RPMI8226 (cell line): ENCODE results near the gene SEC23A.
"Not testable (repeated sequence)": the region's sequence is repeated elsewhere in the genome, so short reads cannot be mapped to it uniquely, and the experiment has no call there.

ENCODE experiments used
- DNase-seq: peaks from one replicate; pipeline ENCODE4 v3.0.0-alpha.2; 2015

Gene SEC23A

DNA sequence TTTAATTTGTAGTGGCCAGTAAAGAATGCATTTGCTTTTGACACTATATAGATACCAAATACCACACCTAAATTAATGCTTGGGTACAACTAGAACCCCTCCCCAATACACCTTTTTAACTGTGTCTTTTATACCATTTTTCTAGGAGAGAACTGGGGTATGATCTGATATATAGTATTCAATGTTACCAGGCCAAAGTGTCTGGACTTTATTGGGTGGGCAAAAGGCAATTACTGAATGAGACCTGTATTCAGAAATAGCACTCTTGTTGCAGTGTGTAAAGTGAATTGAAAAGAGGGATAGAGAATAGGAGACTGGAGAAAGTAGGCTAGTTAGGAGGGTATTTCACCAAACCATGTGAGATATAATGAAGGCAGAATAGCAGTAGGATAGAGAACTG is 74.4 kb downstream of the SEC23A start:
- DNase-seq, result no peak

DNA sequence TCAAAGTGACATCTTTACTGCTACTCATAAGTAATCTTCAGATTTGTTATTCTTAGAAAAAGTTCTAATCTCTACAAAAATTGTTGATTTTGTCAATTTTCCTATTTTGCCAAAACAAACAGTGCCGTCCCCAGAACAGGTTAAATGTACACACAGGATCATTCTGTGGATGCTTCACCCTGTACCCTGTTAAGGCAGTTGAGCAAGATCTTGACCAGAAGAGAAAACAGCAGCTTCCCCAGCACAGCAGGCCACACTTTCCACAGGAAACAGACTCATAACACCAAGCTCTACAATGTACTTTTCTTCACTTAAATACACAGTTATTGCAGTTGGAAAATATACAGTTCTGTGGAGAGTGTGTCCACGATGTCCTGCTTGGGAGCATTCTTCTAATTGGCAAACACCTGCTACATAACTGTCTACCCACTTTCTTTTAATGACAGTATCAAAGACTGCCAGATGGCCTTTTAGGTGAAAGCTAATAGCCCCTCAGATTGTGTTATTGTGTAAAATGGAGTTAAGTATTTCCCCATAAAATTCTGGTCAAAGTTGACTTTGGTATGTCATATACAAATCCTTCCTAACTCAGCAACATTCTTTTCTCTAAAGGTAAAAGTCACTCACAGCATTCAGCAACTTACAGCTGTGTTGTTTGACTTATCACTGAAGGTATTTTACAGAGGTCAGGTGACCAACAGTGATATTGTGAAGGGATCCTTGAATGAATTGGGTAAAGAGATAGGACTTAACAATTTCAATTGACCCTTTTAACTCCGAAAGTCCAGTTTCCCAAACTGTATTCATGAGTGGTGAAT is 77.0 kb downstream of the SEC23A start:
- no peak for DNase-seq

DNA sequence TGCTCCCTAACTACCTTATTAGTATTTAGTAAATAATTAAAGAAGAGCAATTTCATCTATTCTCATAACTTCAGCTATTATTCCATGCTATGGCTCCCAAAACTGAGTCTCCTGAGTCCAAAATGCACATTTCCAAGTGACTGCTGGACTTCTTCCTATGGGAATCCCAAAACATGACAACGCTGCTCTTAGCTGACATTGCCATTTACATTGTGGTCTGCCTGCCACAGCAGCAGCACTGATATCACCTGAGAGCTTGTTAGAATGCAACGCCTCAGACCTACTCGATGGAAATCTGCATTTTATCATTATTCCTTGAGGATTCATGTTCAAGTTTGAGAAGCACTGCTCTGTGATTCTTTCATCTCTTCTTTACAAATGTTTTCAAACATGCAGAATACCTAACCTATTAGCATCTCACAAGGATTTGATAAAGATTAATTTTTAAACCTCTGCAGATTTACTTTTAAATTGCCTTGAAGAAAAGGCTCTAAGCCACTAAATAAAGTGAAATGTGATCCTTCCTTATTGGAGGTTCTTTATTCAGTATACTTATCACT is 77.7 kb downstream of the SEC23A start:
- DNase-seq, result no peak

DNA sequence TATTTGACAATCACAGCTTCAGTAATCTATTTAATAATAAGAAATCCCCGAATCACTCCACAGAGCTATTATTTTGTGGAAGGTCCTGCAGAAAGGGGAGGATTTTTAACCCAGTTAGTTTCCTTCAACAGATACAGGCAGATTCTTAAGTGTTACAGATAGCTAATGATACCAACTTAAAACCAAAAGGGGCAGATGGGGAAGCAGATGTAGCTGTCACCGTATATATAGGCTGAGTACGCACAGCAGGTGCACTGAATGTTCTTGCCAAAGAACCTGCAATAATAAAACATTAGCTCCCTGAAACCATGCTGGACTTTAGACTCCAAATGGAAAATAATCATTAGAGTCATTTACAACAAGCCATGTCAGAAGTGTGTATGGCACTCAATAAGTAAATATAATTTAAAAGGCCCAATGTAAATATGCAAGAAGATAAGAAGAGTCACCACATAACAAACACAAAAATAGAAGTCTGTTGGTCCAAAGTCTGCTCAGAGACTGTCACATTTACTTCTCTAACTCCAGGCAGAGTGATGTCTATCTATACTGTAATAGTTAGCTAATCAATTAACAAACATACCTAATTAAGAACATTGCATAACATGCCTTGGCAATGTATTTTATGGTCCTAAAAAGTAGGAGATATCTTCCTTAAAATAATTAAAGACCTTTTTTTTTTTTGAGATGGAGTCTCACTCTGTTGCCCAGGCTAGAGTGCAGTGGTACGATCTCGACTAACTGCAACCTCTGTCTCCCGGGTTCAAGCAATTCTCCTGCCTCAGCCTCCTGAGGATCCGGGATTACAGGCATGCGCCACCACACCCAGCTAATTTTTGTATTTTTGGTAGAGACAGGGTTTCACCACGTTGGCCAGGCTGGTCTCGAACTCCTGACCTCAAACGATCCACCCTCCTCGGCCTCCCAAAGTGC is 78.8 kb downstream of the SEC23A start:
- no peak for DNase-seq

DNA sequence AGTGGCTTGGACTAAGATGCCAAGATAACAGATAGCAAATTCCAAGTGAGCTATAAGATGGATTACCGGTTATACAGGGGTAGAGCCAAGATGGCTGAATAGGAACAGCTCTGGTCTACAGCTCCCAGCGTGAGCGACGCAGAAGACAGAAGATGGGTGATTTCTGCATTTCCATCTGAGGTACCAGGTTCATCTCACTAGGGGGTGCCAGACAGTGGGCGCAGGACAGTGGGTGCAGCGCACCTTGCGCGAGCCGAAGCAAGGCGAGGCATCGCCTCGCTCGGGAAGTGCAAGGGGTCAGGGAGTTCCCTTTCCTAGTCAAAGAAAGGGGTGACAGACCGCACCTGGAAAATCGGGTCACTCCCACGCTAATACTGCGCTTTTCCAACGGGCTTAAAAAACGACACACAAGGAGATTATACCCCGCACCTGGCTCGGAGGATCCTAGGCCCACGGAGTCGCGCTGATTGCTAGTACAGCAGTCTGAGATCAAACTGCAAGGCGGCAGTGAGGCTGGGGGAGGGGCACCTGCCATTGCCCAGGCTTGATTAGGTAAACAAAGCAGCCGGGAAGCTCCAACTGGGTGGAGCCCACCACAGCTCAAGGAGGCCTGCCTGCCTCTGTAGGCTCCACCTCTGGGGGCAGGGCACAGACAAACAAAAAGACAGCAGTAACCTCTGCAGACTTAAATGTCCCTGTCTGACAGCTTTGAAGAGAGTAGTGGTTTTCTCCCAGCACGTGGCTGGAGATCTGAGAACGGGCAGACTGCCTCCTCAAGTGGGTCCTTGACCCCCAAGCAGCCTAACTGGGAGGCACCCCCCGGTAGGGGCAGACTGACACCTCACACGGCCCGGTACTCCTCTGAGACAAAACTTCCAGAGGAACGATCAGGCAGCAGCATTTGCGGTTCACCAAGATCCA is 85.7 kb downstream of the SEC23A start:
- not testable (repeated sequence) for DNase-seq

DNA sequence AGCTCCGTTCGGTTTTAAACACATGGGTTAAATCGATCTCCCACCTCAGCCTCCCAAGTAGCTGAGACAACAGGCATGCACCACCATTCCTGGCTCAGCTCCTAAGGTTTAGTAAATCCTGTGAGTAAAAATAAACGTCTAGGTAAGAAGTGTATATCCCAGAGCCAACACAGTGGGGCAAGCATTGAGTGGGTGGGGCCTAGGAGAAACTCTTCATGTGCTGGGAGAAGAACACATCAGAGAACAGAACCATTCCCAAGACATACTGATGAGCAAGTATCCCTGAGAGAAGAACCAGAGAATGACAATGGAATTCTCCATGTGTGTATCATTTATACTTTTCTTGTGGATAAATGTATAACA is 86.3 kb downstream of the SEC23A start:
- DNase-seq, result no peak

DNA sequence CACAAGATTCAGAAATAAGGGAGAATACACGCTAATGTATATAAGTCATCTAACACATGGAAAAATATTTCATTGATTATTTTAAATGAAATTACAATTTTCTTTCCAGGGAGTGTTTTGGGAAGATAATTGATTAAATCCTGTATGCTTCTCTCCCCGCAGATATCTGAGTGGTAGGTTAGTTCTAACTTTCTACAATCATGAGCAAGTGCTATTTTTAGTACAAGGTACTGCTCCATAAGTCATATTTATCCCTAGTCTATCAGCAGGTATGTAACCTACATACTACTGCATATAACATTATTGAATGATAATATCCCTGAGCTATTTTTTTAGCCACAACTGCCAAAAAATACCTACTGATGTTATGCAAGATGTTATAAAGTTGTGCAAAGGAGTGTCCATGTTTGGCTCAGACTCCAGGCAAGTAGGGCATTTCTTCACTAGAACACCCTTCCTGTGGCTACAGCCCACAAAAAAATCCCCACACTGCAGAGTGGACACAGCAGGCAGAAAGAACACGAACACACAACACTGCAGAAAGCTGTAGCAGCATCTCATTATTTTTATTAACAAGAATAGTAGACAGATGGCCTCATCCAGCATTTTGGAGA is 87.0 kb downstream of the SEC23A start:
- DNase-seq, result no peak

DNA sequence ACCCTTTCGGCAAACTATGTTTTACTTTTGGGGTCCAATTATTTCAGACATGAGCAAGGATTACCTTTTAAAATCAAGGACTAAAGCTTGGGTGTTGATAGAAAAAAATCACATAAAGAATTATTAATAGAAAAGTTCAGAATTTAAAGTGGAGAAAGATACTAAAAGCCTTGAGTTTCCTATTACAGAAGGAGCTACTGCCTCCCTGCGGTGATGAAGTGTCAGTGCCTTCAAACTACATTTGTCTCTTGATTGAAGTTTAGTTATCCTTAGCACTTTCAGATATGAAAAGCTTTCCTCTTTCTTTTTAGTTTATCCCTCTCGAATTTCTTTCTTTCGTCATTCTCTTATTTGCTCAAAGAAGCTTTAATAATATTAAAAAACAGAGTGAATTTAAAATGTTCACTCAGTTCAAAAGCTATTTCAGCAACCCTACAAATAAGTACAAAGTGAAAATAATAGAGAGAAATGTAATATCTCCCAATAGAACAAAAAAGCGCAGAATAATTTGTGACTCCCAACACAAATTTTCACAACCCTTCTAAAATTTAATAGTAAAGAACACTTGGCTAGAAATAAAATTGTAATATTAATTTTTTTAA is 87.6 kb downstream of the SEC23A start:
- DNase-seq, result peak; percentile 43

DNA sequence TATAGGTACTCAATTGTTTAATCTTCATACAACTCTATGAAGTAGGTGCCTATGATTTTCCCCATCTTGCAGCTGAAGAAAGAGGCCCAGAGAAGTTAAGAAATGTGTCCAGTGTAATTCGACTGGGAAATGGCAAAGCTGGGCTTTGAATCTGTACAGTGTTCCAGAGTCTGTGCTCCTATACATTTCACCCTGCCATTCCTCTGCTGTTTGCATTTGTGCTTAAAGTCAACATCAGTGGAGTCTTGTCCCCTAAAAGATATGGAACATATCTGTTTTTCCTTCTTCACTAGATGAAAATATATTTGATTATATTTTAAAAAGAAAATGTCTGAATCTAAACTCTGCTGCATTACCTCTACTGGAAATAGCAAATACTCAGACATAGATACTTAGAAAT is 88.6 kb downstream of the SEC23A start:
- DNase-seq, result no peak

DNA sequence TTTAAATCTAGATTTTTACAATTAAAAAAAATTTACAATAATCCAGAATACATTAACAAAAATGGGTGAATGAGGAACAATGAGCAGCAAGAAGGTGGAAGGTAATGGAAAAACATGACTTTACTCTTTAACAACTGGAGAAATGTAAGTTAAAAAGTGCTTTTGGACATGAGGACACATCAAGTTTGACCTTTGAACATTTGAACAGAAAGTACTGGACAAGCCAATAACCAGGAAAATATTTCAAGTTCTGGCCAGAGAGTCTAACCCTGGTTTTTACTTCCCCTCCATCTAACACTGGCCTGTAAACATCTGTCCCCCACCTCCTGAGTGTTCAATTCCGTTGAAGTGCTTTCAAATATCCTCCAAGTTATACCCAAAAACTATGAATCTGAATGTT is 94.1 kb downstream of the SEC23A start:
- DNase-seq, result not testable (repeated sequence)

DNA sequence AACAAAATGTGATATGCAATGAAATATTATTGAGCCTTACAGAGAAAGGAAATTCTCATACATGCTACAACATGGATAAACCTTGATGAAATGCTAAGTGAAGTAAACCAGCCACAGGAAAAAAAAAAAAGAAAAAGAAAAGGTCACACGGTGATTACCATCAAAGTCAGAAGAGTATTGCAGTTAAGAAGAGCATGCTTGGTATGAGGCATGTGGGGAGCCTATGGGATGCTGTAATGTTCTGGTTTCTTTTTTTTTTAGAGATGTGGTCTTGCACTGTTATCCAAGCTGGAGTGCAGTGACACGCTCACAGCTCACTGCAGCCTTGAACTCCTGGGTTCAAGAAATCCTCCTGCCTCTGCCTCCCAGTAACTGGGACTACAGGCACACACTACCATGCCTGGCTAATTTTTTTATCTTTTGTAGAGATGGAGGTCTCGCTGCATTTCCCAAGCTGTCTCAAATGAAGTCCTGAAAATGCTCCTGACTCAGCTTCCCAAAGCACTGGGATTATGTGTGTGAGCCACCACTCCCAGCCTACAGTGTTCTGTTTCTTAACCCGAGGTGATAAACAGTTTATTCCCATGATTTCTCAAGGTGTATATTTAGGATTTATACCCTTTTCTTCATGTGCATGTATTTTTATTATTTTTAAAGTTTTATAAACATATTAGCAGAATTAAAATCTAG is 96.2 kb downstream of the SEC23A start:
- DNase-seq, result no peak

DNA sequence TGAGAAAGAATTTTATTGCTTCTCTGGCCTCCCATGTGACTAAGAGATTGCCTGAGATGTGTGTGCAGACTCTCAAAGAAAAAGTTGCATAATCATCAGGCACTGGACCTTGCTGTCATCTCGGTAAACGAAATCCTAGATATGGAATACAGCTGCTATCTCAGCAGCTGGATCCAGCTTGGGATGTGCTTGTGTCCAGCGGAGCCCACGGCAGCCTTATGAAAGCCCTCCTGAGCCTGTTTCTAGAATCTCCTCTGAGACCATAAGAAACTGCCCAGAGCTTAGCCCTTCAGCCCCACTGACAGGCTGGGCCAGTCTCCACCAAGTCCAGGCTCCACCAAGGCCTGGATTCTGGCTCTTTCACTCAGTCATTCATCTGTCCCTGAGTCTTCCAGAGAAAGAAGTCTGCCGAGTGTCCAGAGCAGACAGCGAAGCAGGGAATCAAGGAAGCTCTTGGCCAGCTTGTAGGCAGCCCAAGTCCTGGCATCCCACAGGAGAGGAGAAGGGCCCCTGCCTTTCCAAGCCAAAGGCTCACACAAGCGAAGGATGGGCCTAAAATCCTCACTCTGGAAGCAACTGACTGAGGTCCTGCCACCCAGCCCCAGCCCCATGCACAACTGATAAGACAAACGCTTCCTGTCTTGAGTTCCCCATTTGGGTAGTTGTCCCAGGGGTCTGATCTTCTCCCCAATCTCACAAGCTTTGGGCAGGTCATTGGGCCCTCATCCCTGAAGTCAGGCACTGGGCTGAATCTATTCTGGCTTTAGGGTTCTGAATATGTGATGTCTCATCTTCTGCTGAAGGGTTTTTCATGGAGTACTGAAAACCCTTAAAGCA is 97.8 kb downstream of the SEC23A start:
- no peak for DNase-seq

DNA sequence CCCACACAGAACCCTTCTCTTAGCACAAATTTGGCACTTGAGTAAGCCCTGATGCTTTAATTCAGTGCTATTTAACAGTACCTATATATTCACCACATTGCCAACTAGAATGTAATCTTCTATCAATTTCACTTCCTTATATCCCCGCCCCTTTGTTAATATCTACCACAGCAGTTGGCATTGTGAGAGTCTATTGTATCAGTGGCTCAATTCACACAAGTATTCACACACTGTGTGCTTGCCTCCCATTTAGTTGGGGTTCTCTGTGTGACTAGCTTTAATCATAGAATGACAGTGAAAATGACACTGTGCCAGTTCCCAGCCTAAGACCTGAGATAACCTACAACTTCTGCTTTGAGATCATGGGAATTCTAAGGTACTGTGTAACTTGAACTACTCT is 103.1 kb downstream of the SEC23A start:
- no peak for DNase-seq

DNA sequence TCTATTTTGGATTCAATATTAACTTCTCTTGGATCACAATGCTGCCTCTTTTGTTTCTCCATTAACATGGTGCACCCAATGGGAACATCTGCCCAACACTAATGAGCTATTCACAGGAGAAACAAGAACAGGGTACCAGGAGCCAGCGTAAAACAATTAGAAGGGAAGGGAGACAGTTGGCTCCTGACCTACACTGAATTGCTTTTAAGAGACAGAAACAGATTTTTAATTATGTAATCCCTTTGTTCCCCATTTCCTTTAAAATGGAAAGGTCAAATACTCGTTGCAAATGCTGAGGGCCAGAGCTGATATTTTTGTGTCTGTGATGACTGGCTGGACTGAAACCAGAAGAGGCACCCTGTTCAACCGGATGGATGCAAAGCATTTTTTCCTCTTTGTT is 108.3 kb downstream of the SEC23A start:
- no peak for DNase-seq

DNA sequence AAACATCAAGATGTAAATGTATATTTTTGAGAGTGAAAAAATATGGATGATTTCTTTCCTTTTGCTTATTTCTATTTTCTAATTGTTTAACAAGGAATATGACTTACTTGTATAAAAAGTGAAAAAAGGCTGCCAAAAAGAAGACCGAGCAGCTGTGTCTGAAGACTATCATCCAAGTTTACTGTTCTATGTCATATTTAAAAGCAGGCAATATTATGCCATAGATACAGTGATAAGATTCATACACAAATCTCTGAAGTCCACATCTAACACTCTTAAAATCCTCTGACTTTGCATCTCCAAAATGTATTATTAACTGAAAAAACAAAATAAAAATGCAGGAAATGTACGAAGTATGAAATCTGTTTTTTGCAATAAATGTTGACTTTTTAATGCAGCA is 109.1 kb downstream of the SEC23A start:
- no peak for DNase-seq

DNA sequence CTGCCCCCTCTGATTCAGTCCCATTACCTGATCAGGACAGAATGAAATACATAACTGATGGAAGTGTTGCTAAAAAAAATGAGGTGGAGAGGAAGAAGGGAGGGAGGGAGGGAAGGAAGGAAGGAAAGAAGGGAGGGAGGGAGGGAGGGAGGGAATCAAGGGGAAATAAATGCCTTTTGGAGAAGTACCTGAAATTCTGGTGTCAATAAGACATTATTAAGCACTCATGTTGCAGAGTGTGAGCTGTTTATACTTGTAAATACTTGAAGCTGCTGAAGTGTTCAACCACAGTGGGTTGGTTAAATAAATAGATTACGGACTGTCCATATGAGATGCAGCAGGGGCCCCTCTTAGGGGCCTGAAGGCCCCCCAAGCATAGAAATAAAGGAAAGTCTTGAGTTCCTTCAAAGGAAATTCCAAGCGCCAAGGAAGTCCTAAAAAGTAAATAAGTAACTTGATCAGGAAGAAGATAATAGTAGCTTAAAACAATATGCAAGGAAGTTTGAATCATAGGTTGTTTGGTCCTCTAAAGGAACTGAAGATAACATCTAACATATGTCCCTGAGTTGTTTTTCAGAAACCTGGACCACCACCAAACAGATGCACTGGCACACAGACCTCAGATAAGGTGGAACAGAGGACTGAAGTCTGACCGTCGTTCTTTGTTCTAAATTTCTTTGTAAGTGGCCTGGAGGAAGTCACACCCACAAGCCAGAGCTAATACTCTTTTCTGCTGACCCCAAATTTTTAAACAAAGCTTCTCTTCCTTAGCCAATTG is 110.8 kb downstream of the SEC23A start:
- no peak for DNase-seq

DNA sequence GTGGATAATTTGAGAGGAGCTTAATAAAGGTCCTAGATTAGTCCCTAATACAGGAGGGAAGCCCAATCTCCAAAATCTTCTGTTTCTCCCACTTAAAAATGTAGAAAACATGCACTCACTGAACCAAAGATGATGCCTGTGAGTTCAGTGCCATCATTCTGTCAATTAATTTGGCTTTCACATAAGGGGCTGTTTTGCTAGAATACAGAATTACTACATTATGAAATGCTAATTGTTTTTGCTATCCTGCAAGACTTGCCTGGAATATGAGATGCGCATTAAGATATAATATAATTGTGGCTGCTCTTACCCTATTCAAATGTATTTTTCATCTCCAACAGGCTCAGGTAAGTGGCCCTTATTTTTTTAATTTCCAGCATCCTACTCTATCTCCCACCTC is 111.7 kb downstream of the SEC23A start:
- DNase-seq, result no peak

DNA sequence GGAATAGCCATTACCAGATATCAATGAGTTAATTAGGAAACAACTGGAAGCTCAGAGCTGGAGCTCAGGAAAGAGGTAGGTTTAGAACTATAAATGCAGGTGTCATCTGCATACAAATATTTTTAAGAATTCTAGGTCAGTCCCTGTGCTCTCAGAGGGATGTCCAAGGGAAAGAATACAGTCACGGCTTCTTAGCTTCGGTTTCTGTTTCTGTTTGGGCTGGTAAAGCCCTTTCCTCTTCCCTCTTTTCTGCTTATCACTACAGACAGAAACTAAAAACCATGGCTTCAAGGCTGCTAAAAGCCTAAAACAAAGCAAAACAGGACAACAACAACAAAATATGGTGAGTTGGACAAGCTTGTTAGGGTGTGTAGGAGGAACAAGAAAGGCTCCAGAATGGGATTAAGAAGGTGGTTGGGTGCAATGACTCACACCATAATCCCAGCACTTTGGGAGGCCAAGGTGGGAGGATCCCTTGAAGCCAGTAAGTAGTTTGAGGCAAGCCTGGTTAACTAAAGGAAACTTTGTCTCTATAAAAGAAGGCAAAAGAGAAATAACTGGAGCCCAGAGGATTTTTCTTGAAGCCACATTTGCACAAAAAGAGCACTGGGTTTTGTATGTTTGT is 113.0 kb downstream of the SEC23A start:
- DNase-seq, result peak; percentile 9

DNA sequence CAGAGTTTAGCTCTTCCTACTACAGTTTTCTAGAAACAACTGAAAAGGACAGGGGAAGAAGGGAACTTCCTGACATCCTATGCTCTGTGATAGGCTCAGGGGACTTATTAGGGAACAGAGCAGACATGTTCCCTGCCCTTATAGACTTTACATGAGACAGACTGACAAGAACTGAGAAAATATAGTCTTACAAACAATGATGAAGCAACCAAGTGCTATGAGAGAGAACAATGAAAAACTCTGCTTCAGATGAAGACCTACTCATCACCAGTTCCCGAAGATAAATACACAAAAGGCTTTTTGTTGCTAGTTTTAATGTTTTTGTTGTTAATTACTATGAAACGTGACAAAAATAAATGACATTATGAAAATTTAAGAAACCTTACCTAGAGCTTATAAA is 115.3 kb downstream of the SEC23A start:
- DNase-seq, result no peak
